Daoy (cell line): ENCODE results near the gene DFFB. TPM values are rescaled to one million over a fixed set of nuclear protein-coding genes. Genes with fewer than 3 reads are reported as not detected.

Experiments
- DNase-seq: peaks from one replicate; pipeline ENCODE4 v3.0.0-alpha.2; 2015; ENCODE audit warnings: low read depth
- total RNA-seq: library from RNA; depleted of rRNA; stranded (reverse); fragments of >200 nt; shearing (Covaris generic); gene quantifications from 2 replicates; pipeline ENCODE4 v1.2.3, GENCODE V29; 2014; rRNA removed

DFFB gene
- total RNA-seq, 1 experiment from 2014 or later = 7.4 TPM

- peak; percentile 67 for DNase-seq
These were observed 67.5 kb downstream of the DFFB start for GRCh38 chr1:3924825-3925220.

- DNase-seq = no peak
These were observed 68.0 kb downstream of the DFFB start for GRCh38 chr1:3925256-3925655.

- DNase-seq = no peak
These were observed 68.5 kb downstream of the DFFB start for GRCh38 chr1:3925762-3926161.

GRCh38 chr1:3926956-3927355, 69.7 kb downstream of the DFFB start:
- DNase-seq = no peak

- DNase-seq = no peak
These were observed 71.3 kb downstream of the DFFB start for GRCh38 chr1:3928586-3928985.

GRCh38 chr1:3929126-3929525, 71.8 kb downstream of the DFFB start:
- DNase-seq = no peak

GRCh38 chr1:3930301-3931006, 73.2 kb downstream of the DFFB start:
- DNase-seq = no peak

- no peak for DNase-seq
These were observed 74.0 kb downstream of the DFFB start for GRCh38 chr1:3931007-3931912.

- no peak for DNase-seq
These were observed 75.1 kb downstream of the DFFB start for GRCh38 chr1:3932156-3932919.

Other genes starting within 250 kb of the DFFB start
- gene MEGF6, start 246.0 kb upstream of the DFFB start, total RNA-seq = 2.5 and 5.1 TPM in 2 replicates
- 7.0 and 8.5 TPM in 2 replicates for gene TPRG1L, start 232.5 kb upstream of the DFFB start, total RNA-seq
- 17.4 and 33.9 TPM in 2 replicates for gene WRAP73, start 207.4 kb upstream of the DFFB start, total RNA-seq
- gene TP73, start 205.0 kb upstream of the DFFB start, total RNA-seq = 0.89 and 2.5 TPM in 2 replicates
- gene CCDC27, start 105.0 kb upstream of the DFFB start, total RNA-seq = not detected in 2 replicates
- not detected in 2 replicates for gene SMIM1, start 84.7 kb upstream of the DFFB start, total RNA-seq
- gene LRRC47, start 61.0 kb upstream of the DFFB start, total RNA-seq = 60.2 and 62.6 TPM in 2 replicates
- 16.5 and 19.3 TPM in 2 replicates for gene CEP104, start 265 bp upstream of the DFFB start, total RNA-seq
- gene C1orf174, start 42.8 kb downstream of the DFFB start, total RNA-seq = 28.3 and 31.8 TPM in 2 replicates